ENCODE results near the gene FRS2. TPM values are rescaled to one million over a fixed set of nuclear protein-coding genes. Genes with fewer than 3 reads are reported as not detected.
"Not testable (repeated sequence)": the region's sequence is repeated elsewhere in the genome, so short reads cannot be mapped to it uniquely, and the experiment has no call there.

The FRS2 gene
- total RNA-seq, 2 donors from 2014 or later = 4.9 to 14.3 TPM

- ATAC-seq = no peak
- Histone ChIP-seq H3K36me3 (replicated peaks in 1 of 2; ENCODE audit: insufficient read depth in 1 of 2, low read depth in 2 of 2) (peaks cover 0 to 30% of the 10 kb centered on the region in 2 donors), H3K9me3 (no peaks in the 10 kb centered on the region), H3K27me3 (no peaks in the 10 kb centered on the region), H3K27ac (no peak overlapping the region), H3K4me3 (no peak overlapping the region), H3K4me1 (peaks cover 5% of the 10 kb centered on the region)
- no peak for DNase-seq
- TF ChIP-seq CTCF (IDR thresholded peaks at IDR 0.05) (no peak), POLR2A (IDR thresholded peaks at IDR 0.05) (no peak)
- intact Hi-C loops (cut with DNase I) = no loop called here
Observed at GRCh38 chr12:69602954-69603353, 132.8 kb downstream of the FRS2 start.

GRCh38 chr12:69603556-69603955 lies 133.4 kb downstream of the FRS2 start:
- WGBS, 2 donors = 95 to 97% methylated on average over 5 to 6 of the region's 6 CpGs
- H3K4me3 ChIP-seq; intact Hi-C loops (cut with DNase I); DNase-seq; H3K4me1 ChIP-seq; ATAC-seq; H3K9me3 ChIP-seq; H3K27ac ChIP-seq; H3K27me3 ChIP-seq: not testable (repeated sequence)
- H3K36me3 ChIP-seq (replicated peaks in 1 of 2; ENCODE audit: insufficient read depth in 1 of 2, low read depth in 2 of 2) = peaks cover 0 to 29% of the 10 kb centered on the region in 2 donors

GRCh38 chr12:69604275-69604674 lies 134.1 kb downstream of the FRS2 start:
- intact Hi-C loops (cut with DNase I); H3K27ac ChIP-seq; H3K4me3 ChIP-seq; H3K9me3 ChIP-seq; ATAC-seq; H3K27me3 ChIP-seq; DNase-seq; H3K4me1 ChIP-seq: not testable (repeated sequence)
- peaks cover 0 to 22% of the 10 kb centered on the region in 2 donors for H3K36me3 ChIP-seq (replicated peaks in 1 of 2; ENCODE audit: insufficient read depth in 1 of 2, low read depth in 2 of 2)
- 44 to 78% methylated on average over 2 to 3 of the region's 3 CpGs for WGBS, 2 donors

GRCh38 chr12:69608114-69608513 lies 137.9 kb downstream of the FRS2 start:
- intact Hi-C loops (cut with DNase I) = no loop called here
- Histone ChIP-seq H3K4me1 (no peaks in the 10 kb centered on the region), H3K36me3 (replicated peaks in 1 of 2; ENCODE audit: insufficient read depth in 1 of 2, low read depth in 2 of 2) (no peaks in the 10 kb centered on the region), H3K27me3 (no peaks in the 10 kb centered on the region), H3K4me3 (no peak overlapping the region), H3K27ac (no peak overlapping the region), H3K9me3 (no peaks in the 10 kb centered on the region)
- DNase-seq = no peak
- TF ChIP-seq CTCF (IDR thresholded peaks at IDR 0.05) = no peak
- no peak for TF ChIP-seq POLR2A (IDR thresholded peaks at IDR 0.05)
- 47 to 57% methylated on average over 2 of the region's 2 CpGs for WGBS, 2 donors
- ATAC-seq = no peak

- Histone ChIP-seq H3K9me3 (no peaks in the 10 kb centered on the region), H3K27ac (no peak overlapping the region), H3K4me3 (no peak overlapping the region), H3K36me3 (replicated peaks in 1 of 2; ENCODE audit: insufficient read depth in 1 of 2, low read depth in 2 of 2) (no peaks in the 10 kb centered on the region), H3K4me1 (no peaks in the 10 kb centered on the region), H3K27me3 (no peaks in the 10 kb centered on the region)
- WGBS, 2 donors = 84 to 85% methylated on average over 3 to 15 of the region's 15 CpGs
- TF ChIP-seq POLR2A (IDR thresholded peaks at IDR 0.05) (no peak), CTCF (IDR thresholded peaks at IDR 0.05) (no peak)
- no peak for ATAC-seq
- no peak for DNase-seq
- intact Hi-C loops (cut with DNase I) = no loop called here
Observed at GRCh38 chr12:69610126-69610525, 139.9 kb downstream of the FRS2 start.

GRCh38 chr12:69610729-69611128 lies 140.5 kb downstream of the FRS2 start, which contains the start of gene LRRC10:
Gene LRRC10, minus strand, starts transcription at chr12:69610907. Its CDS starts 69 bp downstream, at chr12:69610838.
- Histone ChIP-seq H3K27me3 (no peaks in the 10 kb centered on the region), H3K36me3 (replicated peaks in 1 of 2; ENCODE audit: insufficient read depth in 1 of 2, low read depth in 2 of 2) (no peaks in the 10 kb centered on the region), H3K4me3 (no peak within 1 kb of the TSS), H3K9me3 (no peaks in the 10 kb centered on the region), H3K27ac (no peak within 1 kb of the TSS), H3K4me1 (no peaks in the 10 kb centered on the region)
- DNase-seq (no peak), ATAC-seq (no peak)
- 92 to 93% methylated on average over 8 to 11 of the region's 11 CpGs for WGBS, 2 donors
- intact Hi-C loops (cut with DNase I) = no loop called here
- no peak for TF ChIP-seq CTCF (IDR thresholded peaks at IDR 0.05)
- TF ChIP-seq POLR2A (IDR thresholded peaks at IDR 0.05) = no peak
